Cardiac fibroblast (primary cell): ENCODE measurements around the gene BTBD6.

ENCODE experiments used
- DNase-seq, 2 donors: peaks; one replicate each; pipeline versions ENCODE4 v3.0.0 to v3.0.0-alpha.2; 2010; ENCODE audit warnings: low read depth in 2 of 2
- H3K4me3 ChIP-seq, 2 donors: replicated peaks in 1 of 2; 1 replicate in 1 of 2; 2 replicates in 1 of 2; pipeline ENCODE4 v1.5.1; 2011; ENCODE audit warnings: low read depth in 2 of 2, low read length in 2 of 2, mild to moderate bottlenecking in 2 of 2, moderate library complexity in 1 of 2
- CTCF ChIP-seq: IDR thresholded peaks from one replicate; pipeline ENCODE4 v1.5.1; 2011; ENCODE audit warnings: low read depth, mild to moderate bottlenecking, low read length, inconsistent platforms

Gene BTBD6

DNA sequence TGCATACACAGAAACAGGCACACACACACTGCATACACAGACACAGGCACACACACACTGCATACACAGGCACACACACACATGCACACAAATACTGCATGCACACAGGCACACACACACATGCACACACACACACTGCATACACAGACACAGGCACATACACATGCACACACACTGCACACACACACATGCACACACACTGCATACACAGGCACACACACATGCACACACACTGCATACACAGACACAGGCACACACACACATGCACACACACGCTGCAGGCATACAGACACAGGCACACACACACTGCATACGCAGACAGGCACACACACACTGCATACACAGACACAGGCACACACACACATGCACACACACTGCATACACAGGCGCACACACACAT lies 32.7 kb upstream of the BTBD6 start:
- no peak for TF ChIP-seq CTCF
- no peak for DNase-seq
- H3K4me3 ChIP-seq = no peak overlapping the region

GRCh38 chr14:105216490-105217247 lies 31.7 kb upstream of the BTBD6 start:
- H3K4me3 ChIP-seq = no peak overlapping the region
- DNase-seq = no peak
- no peak for TF ChIP-seq CTCF

GRCh38 chr14:105217774-105218173 lies 30.6 kb upstream of the BTBD6 start:
- DNase-seq = no peak
- no peak overlapping the region for H3K4me3 ChIP-seq
- TF ChIP-seq CTCF = no peak

GRCh38 chr14:105218611-105219010 lies 29.7 kb upstream of the BTBD6 start:
- H3K4me3 ChIP-seq = no peak overlapping the region
- no peak for DNase-seq
- no peak for TF ChIP-seq CTCF

GRCh38 chr14:105219043-105219612 lies 29.2 kb upstream of the BTBD6 start:
- no peak for TF ChIP-seq CTCF
- H3K4me3 ChIP-seq = no peak overlapping the region
- no peak for DNase-seq

GRCh38 chr14:105219753-105220152 lies 28.6 kb upstream of the BTBD6 start:
- no peak for DNase-seq
- H3K4me3 ChIP-seq = no peak overlapping the region
- TF ChIP-seq CTCF = no peak
